ENCODE data around the gene L3HYPDH.
"Not testable (repeated sequence)": the region's sequence is repeated elsewhere in the genome, so short reads cannot be mapped to it uniquely, and the experiment has no call there.

The L3HYPDH gene

GRCh38 chr14:59450716-59451115 lies 33.5 kb downstream of the L3HYPDH start:
- Histone ChIP-seq H3K36me3 (ENCODE audit: insufficient read depth) (no peaks in the 10 kb centered on the region), H3K4me1 (ENCODE audit: low read depth, poor library complexity, severe bottlenecking) (no peaks in the 10 kb centered on the region), H3K79me2 (ENCODE audit: insufficient read depth, low read depth) (no peaks in the 10 kb centered on the region), H3K4me2 (no peak overlapping the region), H3K4me3 (IDR thresholded peaks at IDR 0.05; ENCODE audit: insufficient read depth, low read depth, low read length) (no peak overlapping the region), H2AFZ (ENCODE audit: low read depth) (no peak overlapping the region), H3K9ac (no peak overlapping the region), H4K20me1 (ENCODE audit: insufficient read depth) (no peaks in the 10 kb centered on the region), H3K27ac (no peak overlapping the region), H3K27me3 (ENCODE audit: insufficient read depth, low read depth) (no peaks in the 10 kb centered on the region)
- TF ChIP-seq, protein P1, sequence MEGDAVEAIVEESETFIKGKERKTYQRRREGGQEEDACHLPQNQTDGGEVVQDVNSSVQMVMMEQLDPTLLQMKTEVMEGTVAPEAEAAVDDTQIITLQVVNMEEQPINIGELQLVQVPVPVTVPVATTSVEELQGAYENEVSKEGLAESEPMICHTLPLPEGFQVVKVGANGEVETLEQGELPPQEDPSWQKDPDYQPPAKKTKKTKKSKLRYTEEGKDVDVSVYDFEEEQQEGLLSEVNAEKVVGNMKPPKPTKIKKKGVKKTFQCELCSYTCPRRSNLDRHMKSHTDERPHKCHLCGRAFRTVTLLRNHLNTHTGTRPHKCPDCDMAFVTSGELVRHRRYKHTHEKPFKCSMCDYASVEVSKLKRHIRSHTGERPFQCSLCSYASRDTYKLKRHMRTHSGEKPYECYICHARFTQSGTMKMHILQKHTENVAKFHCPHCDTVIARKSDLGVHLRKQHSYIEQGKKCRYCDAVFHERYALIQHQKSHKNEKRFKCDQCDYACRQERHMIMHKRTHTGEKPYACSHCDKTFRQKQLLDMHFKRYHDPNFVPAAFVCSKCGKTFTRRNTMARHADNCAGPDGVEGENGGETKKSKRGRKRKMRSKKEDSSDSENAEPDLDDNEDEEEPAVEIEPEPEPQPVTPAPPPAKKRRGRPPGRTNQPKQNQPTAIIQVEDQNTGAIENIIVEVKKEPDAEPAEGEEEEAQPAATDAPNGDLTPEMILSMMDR (conservative IDR thresholded peaks at IDR 0.05; ENCODE audit: low read depth, low read length): no peak

GRCh38 chr14:59448673-59449072 lies 35.5 kb downstream of the L3HYPDH start:
- H3K4me2 ChIP-seq; H3K79me2 ChIP-seq (ENCODE audit: insufficient read depth, low read depth); H3K4me1 ChIP-seq (ENCODE audit: low read depth, poor library complexity, severe bottlenecking); H3K4me3 ChIP-seq (IDR thresholded peaks at IDR 0.05; ENCODE audit: insufficient read depth, low read depth, low read length); H3K36me3 ChIP-seq (ENCODE audit: insufficient read depth); H2AFZ ChIP-seq (ENCODE audit: low read depth); H4K20me1 ChIP-seq (ENCODE audit: insufficient read depth); H3K27me3 ChIP-seq (ENCODE audit: insufficient read depth, low read depth); H3K27ac ChIP-seq; H3K9ac ChIP-seq: not testable (repeated sequence)

DNA sequence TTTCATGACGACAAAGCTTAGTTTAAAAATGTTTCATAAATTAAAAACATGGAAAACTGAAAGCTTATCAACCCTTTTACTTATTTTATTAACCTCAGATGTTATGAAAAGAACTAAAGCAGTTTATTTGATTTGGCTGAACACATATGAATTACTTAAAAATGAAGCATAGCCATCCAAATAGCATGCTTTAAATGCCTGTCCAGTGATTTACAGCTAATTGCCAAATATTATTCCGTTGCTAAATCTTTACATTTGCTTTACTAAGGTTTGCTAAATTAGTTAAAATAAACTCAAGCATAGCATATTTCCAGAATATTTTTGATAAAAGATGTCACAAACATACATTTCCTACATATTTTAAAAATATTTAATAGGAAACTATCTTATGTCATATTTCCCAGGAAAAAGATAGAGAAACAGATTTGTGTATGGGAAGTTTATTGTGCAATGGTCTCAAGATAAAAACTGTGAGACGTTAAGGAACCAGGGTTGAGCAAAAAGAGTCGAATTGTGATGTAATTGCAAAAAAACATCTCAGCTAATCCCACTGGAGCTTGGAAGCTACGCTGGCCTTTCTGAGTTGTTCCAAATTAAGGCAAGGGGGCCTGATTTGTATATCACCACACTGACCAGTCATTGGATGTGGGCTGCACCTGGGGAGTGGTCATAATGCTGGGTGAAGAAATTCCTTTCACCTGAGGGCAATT lies 44.8 kb downstream of the L3HYPDH start:
- Histone ChIP-seq H2AFZ (ENCODE audit: low read depth) (no peak overlapping the region), H3K79me2 (ENCODE audit: insufficient read depth, low read depth) (no peaks in the 10 kb centered on the region), H4K20me1 (ENCODE audit: insufficient read depth) (no peaks in the 10 kb centered on the region), H3K27ac (no peak overlapping the region), H3K9ac (no peak overlapping the region), H3K27me3 (ENCODE audit: insufficient read depth, low read depth) (no peaks in the 10 kb centered on the region), H3K36me3 (ENCODE audit: insufficient read depth) (no peaks in the 10 kb centered on the region), H3K4me3 (IDR thresholded peaks at IDR 0.05; ENCODE audit: insufficient read depth, low read depth, low read length) (no peak overlapping the region), H3K4me2 (no peak overlapping the region), H3K4me1 (ENCODE audit: low read depth, poor library complexity, severe bottlenecking) (no peaks in the 10 kb centered on the region)
- TF ChIP-seq, protein P1 (conservative IDR thresholded peaks at IDR 0.05; ENCODE audit: low read depth, low read length): no peak

DNA sequence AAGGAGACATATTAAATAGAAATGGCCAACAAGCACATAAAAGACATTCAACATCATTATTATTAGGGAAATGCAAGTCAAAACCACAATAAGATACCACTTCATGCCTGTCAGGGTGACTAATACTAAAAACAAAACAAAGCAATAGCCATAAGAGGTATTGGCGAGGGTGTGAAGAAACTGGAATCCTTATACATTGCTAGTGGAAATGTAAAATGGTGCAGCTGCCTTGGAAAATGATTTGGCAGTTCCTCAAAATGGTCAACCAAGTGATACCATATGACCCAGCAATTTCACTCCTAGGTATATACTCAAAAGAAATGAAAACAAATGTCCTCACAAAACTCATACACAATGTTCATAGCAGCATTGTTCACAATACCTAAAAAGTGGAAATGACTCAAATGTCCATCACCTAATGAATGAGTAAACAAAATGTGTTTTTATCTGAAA lies 46.0 kb downstream of the L3HYPDH start:
- Histone ChIP-seq H3K79me2 (ENCODE audit: insufficient read depth, low read depth) (no peaks in the 10 kb centered on the region), H3K4me1 (ENCODE audit: low read depth, poor library complexity, severe bottlenecking) (no peaks in the 10 kb centered on the region), H3K9ac (no peak overlapping the region), H4K20me1 (ENCODE audit: insufficient read depth) (no peaks in the 10 kb centered on the region), H3K36me3 (ENCODE audit: insufficient read depth) (no peaks in the 10 kb centered on the region), H3K27me3 (ENCODE audit: insufficient read depth, low read depth) (no peaks in the 10 kb centered on the region), H3K4me2 (no peak overlapping the region), H3K4me3 (IDR thresholded peaks at IDR 0.05; ENCODE audit: insufficient read depth, low read depth, low read length) (no peak overlapping the region), H3K27ac (no peak overlapping the region), H2AFZ (ENCODE audit: low read depth) (no peak overlapping the region)
- TF ChIP-seq, protein P1 (conservative IDR thresholded peaks at IDR 0.05; ENCODE audit: low read depth, low read length): no peak

GRCh38 chr14:59435987-59436386 lies 48.2 kb downstream of the L3HYPDH start:
- H3K4me1 ChIP-seq (ENCODE audit: low read depth, poor library complexity, severe bottlenecking): no peaks in the 10 kb centered on the region
- no peaks in the 10 kb centered on the region for H4K20me1 ChIP-seq (ENCODE audit: insufficient read depth)
- H3K4me2 ChIP-seq: no peak overlapping the region
- no peaks in the 10 kb centered on the region for H3K27me3 ChIP-seq (ENCODE audit: insufficient read depth, low read depth)
- no peaks in the 10 kb centered on the region for H3K36me3 ChIP-seq (ENCODE audit: insufficient read depth)
- no peak overlapping the region for H2AFZ ChIP-seq (ENCODE audit: low read depth)
- H3K27ac ChIP-seq: no peak overlapping the region
- H3K79me2 ChIP-seq (ENCODE audit: insufficient read depth, low read depth): no peaks in the 10 kb centered on the region
- TF ChIP-seq, protein P1 (conservative IDR thresholded peaks at IDR 0.05; ENCODE audit: low read depth, low read length): no peak
- H3K4me3 ChIP-seq (IDR thresholded peaks at IDR 0.05; ENCODE audit: insufficient read depth, low read depth, low read length): no peak overlapping the region
- H3K9ac ChIP-seq: no peak overlapping the region
